ENCODE results near the gene CCDC187. TPM values are rescaled to one million over a fixed set of nuclear protein-coding genes. Genes with fewer than 3 reads are reported as not detected.
A peak's percentile ranks its signal among the peaks of the same experiment; 100 is the strongest.

CCDC187 gene
- total RNA-seq, 1 donor from 2014 or later = 0.07 TPM

- Mint-ChIP-seq H3K9me3 (no peaks in the 10 kb centered on the region), H3K4me1 (peaks cover 15% of the 10 kb centered on the region), H3K36me3 (ENCODE audit: low read depth) (no peaks in the 10 kb centered on the region), H3K27ac (ENCODE audit: unreplicated experiment) (no peak overlapping the region), H3K4me3 (peak overlapping the region; percentile 72), H3K27me3 (ENCODE audit: low read depth) (peaks cover 3% of the 10 kb centered on the region)
- TF ChIP-seq, protein P1, sequence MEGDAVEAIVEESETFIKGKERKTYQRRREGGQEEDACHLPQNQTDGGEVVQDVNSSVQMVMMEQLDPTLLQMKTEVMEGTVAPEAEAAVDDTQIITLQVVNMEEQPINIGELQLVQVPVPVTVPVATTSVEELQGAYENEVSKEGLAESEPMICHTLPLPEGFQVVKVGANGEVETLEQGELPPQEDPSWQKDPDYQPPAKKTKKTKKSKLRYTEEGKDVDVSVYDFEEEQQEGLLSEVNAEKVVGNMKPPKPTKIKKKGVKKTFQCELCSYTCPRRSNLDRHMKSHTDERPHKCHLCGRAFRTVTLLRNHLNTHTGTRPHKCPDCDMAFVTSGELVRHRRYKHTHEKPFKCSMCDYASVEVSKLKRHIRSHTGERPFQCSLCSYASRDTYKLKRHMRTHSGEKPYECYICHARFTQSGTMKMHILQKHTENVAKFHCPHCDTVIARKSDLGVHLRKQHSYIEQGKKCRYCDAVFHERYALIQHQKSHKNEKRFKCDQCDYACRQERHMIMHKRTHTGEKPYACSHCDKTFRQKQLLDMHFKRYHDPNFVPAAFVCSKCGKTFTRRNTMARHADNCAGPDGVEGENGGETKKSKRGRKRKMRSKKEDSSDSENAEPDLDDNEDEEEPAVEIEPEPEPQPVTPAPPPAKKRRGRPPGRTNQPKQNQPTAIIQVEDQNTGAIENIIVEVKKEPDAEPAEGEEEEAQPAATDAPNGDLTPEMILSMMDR (conservative IDR thresholded peaks at IDR 0.05) = no peak
- DNase-seq (ENCODE audit: low read depth, low spot score) = no peak
Observed at GRCh38 chr9:136330406-136330990, 26.6 kb upstream of the CCDC187 start.

GRCh38 chr9:136329636-136330405, 25.9 kb upstream of the CCDC187 start:
- Mint-ChIP-seq H3K4me1 (peaks cover 15% of the 10 kb centered on the region), H3K36me3 (ENCODE audit: low read depth) (no peaks in the 10 kb centered on the region), H3K4me3 (peak overlapping the region; percentile 94), H3K27ac (ENCODE audit: unreplicated experiment) (no peak overlapping the region), H3K9me3 (no peaks in the 10 kb centered on the region), H3K27me3 (ENCODE audit: low read depth) (peaks cover 3% of the 10 kb centered on the region)
- no peak for DNase-seq (ENCODE audit: low read depth, low spot score)
- TF ChIP-seq, protein P1 (conservative IDR thresholded peaks at IDR 0.05) = no peak

DNA sequence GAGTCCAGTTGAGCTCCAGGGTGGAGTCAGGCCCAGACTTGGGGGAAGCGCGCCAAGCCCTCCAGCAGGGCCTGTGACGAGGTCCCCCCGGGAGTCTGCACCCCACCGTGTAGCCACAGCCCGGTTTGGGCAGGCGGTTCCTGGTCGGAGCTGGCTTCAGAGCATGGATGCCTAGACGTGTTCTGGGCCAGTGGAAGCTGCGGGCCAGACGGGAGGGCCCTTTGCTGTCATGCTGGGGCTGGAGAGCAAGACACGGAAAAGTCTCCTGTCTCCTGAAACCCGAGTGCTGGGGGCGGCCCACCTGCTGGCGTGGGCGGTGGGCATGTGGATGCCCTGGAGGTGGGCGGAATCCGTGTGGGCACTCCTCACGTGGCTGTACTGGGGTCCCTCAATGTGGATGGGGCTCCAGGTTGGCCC, 25.3 kb upstream of the CCDC187 start:
- H3K36me3 Mint-ChIP-seq (ENCODE audit: low read depth) = no peaks in the 10 kb centered on the region
- no peak overlapping the region for H3K27ac Mint-ChIP-seq (ENCODE audit: unreplicated experiment)
- H3K4me3 Mint-ChIP-seq = peak overlapping the region; percentile 94
- TF ChIP-seq, protein P1 (conservative IDR thresholded peaks at IDR 0.05) = no peak
- H3K27me3 Mint-ChIP-seq (ENCODE audit: low read depth) = peaks cover 3% of the 10 kb centered on the region
- no peak for DNase-seq (ENCODE audit: low read depth, low spot score)
- H3K4me1 Mint-ChIP-seq = peaks cover 15% of the 10 kb centered on the region
- H3K9me3 Mint-ChIP-seq = no peaks in the 10 kb centered on the region

- Mint-ChIP-seq H3K36me3 (ENCODE audit: low read depth) (no peaks in the 10 kb centered on the region), H3K9me3 (no peaks in the 10 kb centered on the region), H3K27ac (ENCODE audit: unreplicated experiment) (peak overlapping the region; percentile 80), H3K4me1 (peaks cover 15% of the 10 kb centered on the region), H3K27me3 (ENCODE audit: low read depth) (peaks cover 3% of the 10 kb centered on the region), H3K4me3 (peak overlapping the region; percentile 94)
- TF ChIP-seq, protein P1 (conservative IDR thresholded peaks at IDR 0.05) = no peak
- peak; percentile 67 for DNase-seq (ENCODE audit: low read depth, low spot score)
Observed at GRCh38 chr9:136328622-136329041, 24.7 kb upstream of the CCDC187 start.

DNA sequence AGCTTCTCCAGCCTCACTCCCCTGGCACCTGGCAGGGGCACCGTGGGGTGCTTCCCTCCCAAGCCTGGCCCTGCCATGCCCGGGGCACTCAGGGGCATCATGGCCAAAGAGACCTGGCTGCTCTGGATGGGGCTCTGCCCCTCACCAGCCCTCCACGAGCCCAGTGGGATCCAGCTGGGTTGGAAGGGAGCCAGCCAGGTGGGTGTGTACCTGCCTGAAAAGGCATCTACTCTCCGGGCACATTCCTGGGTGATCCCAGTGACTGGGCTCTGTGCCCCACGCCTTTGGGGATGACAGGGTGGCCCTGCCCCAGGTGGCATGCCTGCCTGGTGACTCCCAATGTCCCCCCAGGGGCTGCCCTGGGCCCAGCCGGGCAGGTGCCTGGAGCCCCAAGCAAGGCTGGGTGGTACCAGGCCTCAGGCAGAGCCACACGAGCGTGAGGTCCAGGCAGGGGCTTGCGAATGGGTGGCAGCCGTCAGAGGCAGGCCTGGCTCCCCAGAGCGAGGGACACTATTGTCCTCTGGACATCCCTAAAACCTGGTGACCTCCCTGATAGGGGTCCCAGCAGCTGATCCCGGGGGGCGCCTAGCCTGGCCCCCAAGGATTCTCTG, 24.2 kb upstream of the CCDC187 start:
- peaks cover 15% of the 10 kb centered on the region for H3K4me1 Mint-ChIP-seq
- H3K4me3 Mint-ChIP-seq = peak overlapping the region; percentile 94
- H3K27me3 Mint-ChIP-seq (ENCODE audit: low read depth) = peaks cover 3% of the 10 kb centered on the region
- H3K36me3 Mint-ChIP-seq (ENCODE audit: low read depth) = no peaks in the 10 kb centered on the region
- H3K27ac Mint-ChIP-seq (ENCODE audit: unreplicated experiment) = peak overlapping the region; percentile 80
- no peaks in the 10 kb centered on the region for H3K9me3 Mint-ChIP-seq
- TF ChIP-seq, protein P1 (conservative IDR thresholded peaks at IDR 0.05) = no peak
- no peak for DNase-seq (ENCODE audit: low read depth, low spot score)

Measured in neural crest cell (in vitro differentiated cells).